H1 (cell line): ENCODE data around the gene TUBA1A. TPM values are rescaled to one million over a fixed set of nuclear protein-coding genes. Genes with fewer than 3 reads are reported as not detected.
A peak's percentile ranks its signal among the peaks of the same experiment; 100 is the strongest.

Source experiments
- ASH2L ChIP-seq: fragments of 200-600, 300-600 bp; sonication (generic); IDR thresholded peaks from one replicate; pipeline ENCODE4 v1.7.1; 2017; ENCODE audit warnings: low read length
- ATF2 ChIP-seq: IDR thresholded peaks from 2 replicates; pipeline ENCODE4 v1.6.1; 2012; ENCODE audit warnings: low read length, inconsistent platforms
- CHD1 ChIP-seq: IDR thresholded peaks from 2 replicates; pipeline ENCODE4 v1.6.1; 2012; ENCODE audit warnings: low read depth, low read length, improper control_type of control experiment
- CTCF ChIP-seq, 3 experiments: IDR thresholded peaks; 1 replicate in 2 of 3; 2 replicates in 1 of 3; pipeline versions ENCODE4 v1.5.1 to v1.6.1; 2011; ENCODE audit warnings: low read length in 3 of 3, mild to moderate bottlenecking in 3 of 3, inconsistent platforms in 2 of 3, low read depth in 1 of 3, moderate library complexity in 1 of 3; ENCODE audit not compliant: insufficient read depth in 1 of 3; ENCODE audit errors: control extremely low read depth in 1 of 3
- HDAC6 ChIP-seq: IDR thresholded peaks from one replicate; pipeline ENCODE4 v1.7.1; 2012; ENCODE audit warnings: low read depth, mild to moderate bottlenecking, inconsistent platforms, low read length, moderate library complexity
- MAFK ChIP-seq: IDR thresholded peaks from 2 replicates; pipeline ENCODE4 v1.6.1; 2012; ENCODE audit warnings: low read depth, mild to moderate bottlenecking, improper control_type of control experiment, low read length
- MAX ChIP-seq: IDR thresholded peaks from 2 replicates; pipeline ENCODE4 v1.6.1; 2012; ENCODE audit warnings: inconsistent platforms
- NANOG ChIP-seq: IDR thresholded peaks from 2 replicates; pipeline ENCODE4 v1.6.1; 2011; ENCODE audit warnings: low read length, low read depth, mild to moderate bottlenecking, inconsistent platforms; ENCODE audit not compliant: insufficient read depth, poor library complexity, severe bottlenecking
- NRF1 ChIP-seq: IDR thresholded peaks from 2 replicates; pipeline ENCODE4 v1.6.1; 2011; ENCODE audit warnings: mild to moderate bottlenecking, low read depth, low read length, improper control_type of control experiment
- POLR2AphosphoS5 ChIP-seq: IDR thresholded peaks from 2 replicates; pipeline ENCODE4 v1.6.1; 2011; ENCODE audit warnings: low read depth, low read length
- SAP30 ChIP-seq: fragments of 300-600 bp; sonication (generic); IDR thresholded peaks from 2 replicates; pipeline ENCODE4 v1.7.1; 2012; ENCODE audit warnings: low read length, moderate library complexity, mild to moderate bottlenecking, inconsistent platforms; ENCODE audit not compliant: insufficient read depth, insufficient replicate concordance
- SIN3A ChIP-seq, 2 experiments: IDR thresholded peaks in 1 of 2; conservative IDR thresholded peaks in 1 of 2; 2 replicates each; pipeline ENCODE4 v1.6.1; 2011 to 2012; ENCODE audit warnings: low read length in 2 of 2, improper control_type of control experiment in 1 of 2, low read depth in 1 of 2, mild to moderate bottlenecking in 1 of 2
- TAF1 ChIP-seq: IDR thresholded peaks from 2 replicates; pipeline ENCODE4 v1.6.1; 2011; ENCODE audit warnings: mild to moderate bottlenecking, low read depth, low read length
- TCF12 ChIP-seq: IDR thresholded peaks from 2 replicates; pipeline ENCODE4 v1.6.1; 2011; ENCODE audit warnings: low read depth, mild to moderate bottlenecking, low read length
- TEAD4 ChIP-seq: IDR thresholded peaks from 2 replicates; pipeline ENCODE4 v1.6.1; 2012; ENCODE audit warnings: low read depth, low read length, inconsistent platforms, mixed read lengths
- USF2 ChIP-seq: IDR thresholded peaks from 2 replicates; pipeline ENCODE4 v1.6.1; 2011; ENCODE audit warnings: low read length, improper control_type of control experiment
- YY1 ChIP-seq: IDR thresholded peaks from 2 replicates; pipeline ENCODE4 v1.6.1; 2011; ENCODE audit warnings: low read depth, mild to moderate bottlenecking, low read length
- ZNF274 ChIP-seq: IDR thresholded peaks from 2 replicates; pipeline ENCODE4 v1.7.0; 2012; ENCODE audit warnings: low read length, borderline replicate concordance; ENCODE audit errors: extremely low read depth
- polyA plus RNA-seq, 7 experiments: library from polyadenylated mRNA; depleted of rRNA in 3 of 7; stranded (reverse) in 5 of 7; unstranded in 2 of 7; fragments of >200 nt in 5 of 7; fragments of 200-250 nt in 2 of 7; gene quantifications; 1 replicate in 5 of 7; 2 replicates in 1 of 7; 4 replicates in 1 of 7; pipeline versions ENCODE4 v1.2.1 to v1.2.3, GENCODE V29; 2011 to 2013; ENCODE audit warnings: missing spikeins in 2 of 7, mixed read lengths in 2 of 7
- total RNA-seq: library from RNA; stranded (reverse); fragmentation: NEBNext Ultra II Directional; extraction: Animal tissue kit (Norgen Biotek cat#: 25700); gene quantifications from 2 replicates; pipeline ENCODE4 v1.2.1, GENCODE V29; 2021

Gene TUBA1A
- total and polyA plus RNA-seq, 2 of the 8 experiments (the other 6 are each of a cell fraction or from before 2014, with no cell fraction given), result 283 to 1,018 TPM

GRCh38 chr12:49188201-49188915, 522 bp downstream of the TUBA1A start (continued):
- TF ChIP-seq ATF2 (no peak), TCF12 (no peak), TAF1 (no peak), POLR2AphosphoS5 (peak; percentile 44; the same call in 1 of the 2 replicates), TEAD4 (no peak), MAX (no peak), SIN3A (conservative IDR thresholded peaks at IDR 0.05 in 1 of 2, IDR thresholded peaks at IDR 0.05 in 1 of 2; ENCODE audit: low read depth in 1 of 2, low read length in 2 of 2) (peak in 1 of 2 experiments; percentile 58; a peak in 1 of 4 replicates), NRF1 (no peak), USF2 (no peak), ASH2L (no peak), CTCF (IDR thresholded peaks at IDR 0.05; ENCODE audit: control extremely low read depth in 1 of 3, insufficient read depth in 1 of 3, low read depth in 1 of 3, low read length in 3 of 3) (no peak), MAFK (no peak), NANOG (no peak), CHD1 (no peak; the same call in 1 of the 2 replicates), SAP30 (no peak), ZNF274 (no peak), HDAC6 (no peak), YY1 (0 out of 2 replicates have a peak, but pooled peaks have one; percentile 49)
